ENCODE results near the gene CSTB.

Gene CSTB

DNA sequence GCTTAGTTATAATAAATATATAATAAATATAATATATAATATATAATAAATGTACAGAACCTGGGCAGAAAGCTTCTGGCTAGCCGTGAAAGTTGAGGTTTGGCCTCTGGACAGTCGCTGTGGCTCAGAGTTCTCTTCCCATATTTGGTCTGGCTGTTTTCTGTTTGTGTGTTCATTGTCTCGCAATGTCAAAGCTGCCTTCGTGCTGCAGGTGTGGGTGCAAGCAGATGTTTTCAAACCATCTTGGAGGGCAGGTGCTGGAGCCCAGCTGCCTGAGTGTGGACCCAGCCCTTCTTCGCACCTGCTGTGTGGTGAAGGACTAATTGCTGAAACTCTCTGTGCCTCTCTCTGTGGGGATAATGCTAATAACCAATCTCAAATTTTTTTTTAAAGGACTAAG is 3.6 kb upstream of the CSTB start:
- TF ChIP-seq POLR2AphosphoS5 (IDR thresholded peaks at IDR 0.05; ENCODE audit: borderline replicate concordance, low read depth, low read length) (no peak), FOXP2 (optimal IDR thresholded peaks at IDR 0.05; ENCODE audit: control extremely low read depth, extremely low read length, insufficient read depth) (no peak), EZH2 (IDR thresholded peaks at IDR 0.05) (no peak)
- no peak for DNase-seq (ENCODE audit: low read depth, low spot score)
- Histone ChIP-seq H3K4me3 (no peak overlapping the region), H3K36me3 (ENCODE audit: insufficient read depth, low read length) (no peaks in the 10 kb centered on the region; the same call in none of the 2 replicates), H3K9me3 (ENCODE audit: low read depth, low read length) (no peaks in the 10 kb centered on the region), H3K9ac (ENCODE audit: insufficient read length) (no peak overlapping the region), H3K27ac (no peak overlapping the region)

- Histone ChIP-seq H3K27ac (no peak overlapping the region), H3K9me3 (ENCODE audit: low read depth, low read length) (no peaks in the 10 kb centered on the region), H3K4me3 (no peak overlapping the region), H3K9ac (ENCODE audit: insufficient read length) (no peak overlapping the region), H3K36me3 (ENCODE audit: insufficient read depth, low read length) (peaks cover 5% of the 10 kb centered on the region)
- no peak for TF ChIP-seq EZH2 (IDR thresholded peaks at IDR 0.05)
- DNase-seq (ENCODE audit: low read depth, low spot score), result no peak
Observed at GRCh38 chr21:43778469-43779335, 2.6 kb upstream of the CSTB start.

DNA sequence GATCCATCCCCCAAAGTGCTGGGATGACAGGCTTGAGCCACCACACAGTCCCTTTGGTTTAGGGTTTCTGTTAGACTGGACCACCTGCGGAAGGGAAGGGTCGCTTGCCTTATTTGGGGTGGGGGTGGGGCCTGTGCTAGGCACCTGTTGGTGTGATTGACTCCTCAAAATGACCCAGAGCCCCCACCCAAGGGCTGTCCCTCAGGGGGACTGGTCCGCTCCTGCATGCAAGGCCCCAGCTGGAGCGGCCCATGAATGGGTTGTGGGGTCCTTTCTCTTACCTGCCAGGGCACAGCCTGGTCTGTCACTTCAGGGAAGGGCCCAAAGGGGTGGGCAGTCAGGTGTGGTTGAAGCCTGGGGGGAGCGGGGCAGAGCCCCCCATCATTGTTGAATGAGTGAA is 1.8 kb upstream of the CSTB start:
- no peak overlapping the region for H3K9ac ChIP-seq (ENCODE audit: insufficient read length)
- H3K36me3 ChIP-seq (ENCODE audit: insufficient read depth, low read length), result peaks cover 12% of the 10 kb centered on the region
- H3K9me3 ChIP-seq (ENCODE audit: low read depth, low read length), result no peaks in the 10 kb centered on the region
- no peak for DNase-seq (ENCODE audit: low read depth, low spot score)
- no peak overlapping the region for H3K27ac ChIP-seq
- no peak overlapping the region for H3K4me3 ChIP-seq
- no peak for TF ChIP-seq FOXP2 (optimal IDR thresholded peaks at IDR 0.05; ENCODE audit: control extremely low read depth, extremely low read length, insufficient read depth)
- TF ChIP-seq EZH2 (IDR thresholded peaks at IDR 0.05), result no peak
- TF ChIP-seq POLR2AphosphoS5 (IDR thresholded peaks at IDR 0.05; ENCODE audit: borderline replicate concordance, low read depth, low read length), result no peak

DNA sequence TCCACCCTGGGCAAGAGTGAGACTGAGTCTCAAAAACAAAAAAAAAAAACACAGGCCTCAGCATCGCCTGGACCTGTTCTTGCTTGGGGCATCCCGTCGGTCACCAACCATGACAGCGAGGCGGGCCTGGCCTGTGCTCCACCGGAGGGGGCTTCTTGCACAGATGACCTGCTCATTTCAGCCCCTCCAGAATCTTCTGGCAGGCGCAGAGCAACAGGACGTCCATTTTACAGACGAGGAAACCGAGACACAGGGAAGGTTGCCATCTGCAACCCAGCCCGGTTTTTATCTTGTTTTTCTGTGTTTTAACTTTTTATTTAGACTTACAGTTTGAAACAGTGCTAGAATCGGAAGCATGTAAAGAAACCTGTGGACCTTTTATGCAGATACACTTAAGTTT is 918 bp downstream of the CSTB start:
- TF ChIP-seq POLR2AphosphoS5 (IDR thresholded peaks at IDR 0.05; ENCODE audit: borderline replicate concordance, low read depth, low read length) (no peak), FOXP2 (optimal IDR thresholded peaks at IDR 0.05; ENCODE audit: control extremely low read depth, extremely low read length, insufficient read depth) (no peak), EZH2 (IDR thresholded peaks at IDR 0.05) (no peak)
- Histone ChIP-seq H3K27ac (0 out of 2 replicates have a peak overlapping the region, but pooled peaks have one; percentile 9), H3K36me3 (ENCODE audit: insufficient read depth, low read length) (peaks cover 12% of the 10 kb centered on the region), H3K9ac (ENCODE audit: insufficient read length) (peak overlapping the region; percentile 80), H3K4me3 (peak overlapping the region; percentile 91), H3K9me3 (ENCODE audit: low read depth, low read length) (no peaks in the 10 kb centered on the region)
- no peak for DNase-seq (ENCODE audit: low read depth, low spot score)

- Histone ChIP-seq H3K9ac (ENCODE audit: insufficient read length) (no peak overlapping the region), H3K9me3 (ENCODE audit: low read depth, low read length) (no peaks in the 10 kb centered on the region), H3K27ac (no peak overlapping the region), H3K4me3 (no peak overlapping the region), H3K36me3 (ENCODE audit: insufficient read depth, low read length) (peaks cover 12% of the 10 kb centered on the region)
- DNase-seq (ENCODE audit: low read depth, low spot score), result no peak
- no peak for TF ChIP-seq POLR2AphosphoS5 (IDR thresholded peaks at IDR 0.05; ENCODE audit: borderline replicate concordance, low read depth, low read length)
- TF ChIP-seq FOXP2 (optimal IDR thresholded peaks at IDR 0.05; ENCODE audit: control extremely low read depth, extremely low read length, insufficient read depth), result no peak
- TF ChIP-seq EZH2 (IDR thresholded peaks at IDR 0.05), result no peak
Observed at GRCh38 chr21:43774163-43774562, 1.9 kb downstream of the CSTB start.

DNA sequence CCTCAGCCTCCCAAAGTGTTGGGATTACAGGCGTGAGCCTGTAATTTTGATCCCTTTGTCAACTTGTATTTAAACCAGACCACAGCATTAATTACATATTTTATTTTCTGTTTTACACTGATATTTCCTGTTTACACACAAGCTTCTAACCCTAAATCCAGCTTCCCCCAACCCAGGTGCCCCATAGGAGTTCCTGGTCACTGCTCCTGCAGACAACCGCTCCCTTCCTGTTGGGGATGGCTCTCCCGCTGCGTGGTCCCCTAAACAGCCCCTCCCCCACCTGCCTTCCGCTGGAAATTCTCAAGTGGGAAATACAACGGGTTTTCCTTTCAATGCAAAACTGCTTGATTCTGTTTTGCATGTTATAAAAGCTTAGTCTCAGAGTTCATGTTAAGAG is 3.7 kb downstream of the CSTB start:
- DNase-seq (ENCODE audit: low read depth, low spot score), result no peak
- TF ChIP-seq POLR2AphosphoS5 (IDR thresholded peaks at IDR 0.05; ENCODE audit: borderline replicate concordance, low read depth, low read length) (no peak), EZH2 (IDR thresholded peaks at IDR 0.05) (no peak), FOXP2 (optimal IDR thresholded peaks at IDR 0.05; ENCODE audit: control extremely low read depth, extremely low read length, insufficient read depth) (no peak)
- Histone ChIP-seq H3K27ac (no peak overlapping the region), H3K9ac (ENCODE audit: insufficient read length) (no peak overlapping the region), H3K36me3 (ENCODE audit: insufficient read depth, low read length) (peaks cover 12% of the 10 kb centered on the region), H3K4me3 (no peak overlapping the region), H3K9me3 (ENCODE audit: low read depth, low read length) (no peaks in the 10 kb centered on the region)

DNA sequence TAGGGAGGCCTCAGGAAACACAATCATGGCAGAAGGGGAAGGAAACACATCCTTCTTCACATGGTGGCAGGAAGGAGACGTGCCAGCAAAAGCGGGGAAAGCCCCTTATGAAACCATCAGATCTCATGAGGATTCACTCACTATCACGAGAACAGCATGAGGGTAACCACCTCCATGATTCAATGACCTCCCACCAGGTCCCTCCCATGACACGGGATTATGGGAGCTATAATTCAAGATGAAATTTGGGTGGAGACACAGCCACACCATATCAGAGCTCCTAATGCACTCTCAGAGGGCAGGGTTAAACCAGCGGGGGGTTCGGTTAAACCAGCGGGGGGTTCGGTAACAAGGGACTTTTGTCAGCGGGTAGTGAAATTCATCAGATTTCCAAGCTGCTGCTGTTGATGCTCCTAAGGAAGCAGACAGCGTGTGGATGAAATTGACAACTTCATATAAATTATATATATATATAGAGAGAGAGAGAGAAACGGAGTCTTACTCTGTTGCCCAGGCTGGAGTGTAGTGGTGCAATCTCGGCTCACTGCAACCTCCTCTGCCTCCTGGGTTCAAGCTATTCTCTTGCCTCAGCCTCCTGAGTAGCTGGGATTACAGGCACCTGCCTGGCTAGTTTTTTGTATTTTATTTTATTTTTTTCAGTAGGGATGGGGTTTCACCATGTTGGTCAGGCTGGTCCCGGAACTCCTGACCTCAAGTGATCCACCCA is 4.2 kb downstream of the CSTB start:
- no peak overlapping the region for H3K9ac ChIP-seq (ENCODE audit: insufficient read length)
- no peak for TF ChIP-seq EZH2 (IDR thresholded peaks at IDR 0.05)
- TF ChIP-seq FOXP2 (optimal IDR thresholded peaks at IDR 0.05; ENCODE audit: control extremely low read depth, extremely low read length, insufficient read depth), result no peak
- no peak for TF ChIP-seq POLR2AphosphoS5 (IDR thresholded peaks at IDR 0.05; ENCODE audit: borderline replicate concordance, low read depth, low read length)
- H3K4me3 ChIP-seq, result peak overlapping the region; percentile 28
- DNase-seq (ENCODE audit: low read depth, low spot score), result peak; percentile 47
- peaks cover 12% of the 10 kb centered on the region for H3K36me3 ChIP-seq (ENCODE audit: insufficient read depth, low read length)
- H3K9me3 ChIP-seq (ENCODE audit: low read depth, low read length), result no peaks in the 10 kb centered on the region
- no peak overlapping the region for H3K27ac ChIP-seq

DNA sequence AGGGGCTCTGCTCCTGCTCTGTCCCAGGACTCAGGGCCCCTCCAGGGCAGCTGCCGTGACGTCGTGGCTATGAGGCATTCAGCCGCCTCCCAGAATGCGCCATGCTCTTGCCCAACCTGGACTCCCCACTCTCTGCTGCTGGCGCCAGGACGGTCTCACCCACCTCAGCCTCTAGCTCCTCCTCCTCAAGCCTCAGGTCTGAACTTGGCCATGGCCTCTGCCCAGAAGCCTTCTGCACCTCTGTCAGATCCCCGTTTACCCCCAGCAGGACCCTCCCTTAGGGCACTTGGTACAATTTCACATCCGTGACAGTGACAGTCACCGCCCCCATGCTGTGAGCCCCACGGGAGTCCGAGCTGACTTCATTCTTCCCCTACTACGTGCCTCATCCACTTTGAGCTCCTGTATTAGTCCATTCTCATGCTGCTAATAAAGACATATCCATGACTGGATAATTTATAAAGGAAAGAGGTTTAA is 4.9 kb downstream of the CSTB start:
- Histone ChIP-seq H3K36me3 (ENCODE audit: insufficient read depth, low read length) (peaks cover 12% of the 10 kb centered on the region), H3K4me3 (peak overlapping the region; percentile 28), H3K9ac (ENCODE audit: insufficient read length) (no peak overlapping the region), H3K9me3 (ENCODE audit: low read depth, low read length) (no peaks in the 10 kb centered on the region), H3K27ac (no peak overlapping the region)
- DNase-seq (ENCODE audit: low read depth, low spot score), result no peak
- no peak for TF ChIP-seq FOXP2 (optimal IDR thresholded peaks at IDR 0.05; ENCODE audit: control extremely low read depth, extremely low read length, insufficient read depth)
- no peak for TF ChIP-seq POLR2AphosphoS5 (IDR thresholded peaks at IDR 0.05; ENCODE audit: borderline replicate concordance, low read depth, low read length)
- TF ChIP-seq EZH2 (IDR thresholded peaks at IDR 0.05), result no peak
